ENCODE results near the gene TTYH1.

The TTYH1 gene

DNA sequence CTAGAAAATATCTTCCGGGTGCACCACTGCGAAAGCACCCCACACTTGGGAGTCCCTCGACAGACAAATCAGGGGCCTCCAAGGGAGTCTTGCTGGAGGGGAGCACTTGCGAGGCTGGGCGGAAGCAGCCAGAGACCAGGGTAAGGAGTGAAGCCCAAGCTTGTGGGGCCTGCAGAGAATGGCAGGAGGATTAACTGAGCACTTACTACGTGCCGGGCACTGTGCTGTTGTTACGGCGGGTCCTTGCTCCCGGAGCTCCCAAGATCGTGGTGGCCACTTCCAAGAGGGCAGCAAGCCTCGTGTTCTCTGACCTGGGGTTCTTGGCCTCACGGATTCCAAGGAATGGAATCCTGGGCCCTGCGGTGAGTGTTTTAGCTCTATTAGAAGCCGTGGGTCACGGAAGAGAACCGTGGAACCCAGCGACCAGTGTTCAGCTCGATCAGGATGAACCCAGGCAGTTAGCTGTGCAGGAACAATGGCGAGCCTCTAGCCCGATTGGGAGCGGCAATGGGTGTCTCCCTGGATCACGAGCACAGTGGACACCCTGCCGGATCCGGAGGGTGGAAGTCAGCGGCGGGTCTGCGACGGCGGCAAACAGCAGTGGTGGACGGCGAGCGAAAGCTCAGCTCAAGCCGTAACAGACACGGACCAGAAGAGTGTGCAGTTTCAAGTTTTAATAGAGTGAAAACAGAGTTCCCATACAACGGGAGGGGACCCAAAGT is 9.6 kb downstream of the TTYH1 start:
- peak; percentile 17 for DNase-seq

DNA sequence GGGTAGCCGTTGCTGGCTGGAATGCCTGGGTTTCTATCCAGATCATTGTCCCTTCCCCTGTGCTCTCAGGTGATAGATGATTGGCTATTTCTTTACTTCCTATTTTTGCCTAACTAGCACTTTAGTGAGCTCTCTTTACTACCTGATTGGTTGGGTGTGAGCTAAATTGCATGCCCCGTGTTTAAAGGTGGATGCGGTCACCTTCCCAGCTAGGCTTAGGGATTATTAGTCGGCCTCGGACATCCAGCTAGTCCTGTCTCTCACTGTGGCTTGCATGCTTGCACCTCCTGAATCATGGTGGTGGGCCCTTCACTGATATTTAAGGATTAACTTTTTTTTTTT is 10.1 kb downstream of the TTYH1 start:
- DNase-seq: no peak

DNA sequence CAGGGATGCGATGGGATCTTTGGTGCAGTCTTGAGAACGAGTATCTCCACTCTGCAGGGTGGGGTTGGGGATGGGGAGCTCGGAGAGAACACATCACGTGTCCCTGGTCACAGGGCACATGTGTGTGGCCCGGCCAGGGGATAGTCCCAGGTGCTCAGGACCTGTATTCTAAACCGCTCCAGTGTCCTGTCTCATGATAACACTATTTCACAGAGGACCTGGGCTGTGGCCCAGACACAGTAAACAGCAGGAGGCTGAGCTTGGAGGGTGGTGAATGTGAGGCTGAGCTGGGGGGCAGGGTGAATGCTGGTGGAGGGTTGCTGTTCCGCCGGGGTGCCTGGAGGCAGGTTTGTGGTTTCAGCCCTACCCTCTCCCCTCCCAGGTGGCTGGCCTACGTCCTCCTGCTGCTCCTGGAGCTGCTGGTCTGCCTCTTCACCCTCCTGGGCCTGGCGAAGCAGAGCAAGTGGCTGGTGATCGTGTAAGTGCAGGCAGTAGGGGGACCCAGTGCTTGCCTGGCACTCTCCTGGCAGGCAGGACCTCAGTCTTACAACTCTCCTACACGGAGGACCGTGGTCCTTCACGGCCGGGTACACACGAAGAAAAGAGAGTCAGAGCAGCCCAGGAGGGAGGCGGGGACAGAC is 11.1 kb downstream of the TTYH1 start:
- DNase-seq: peak; percentile 34

DNA sequence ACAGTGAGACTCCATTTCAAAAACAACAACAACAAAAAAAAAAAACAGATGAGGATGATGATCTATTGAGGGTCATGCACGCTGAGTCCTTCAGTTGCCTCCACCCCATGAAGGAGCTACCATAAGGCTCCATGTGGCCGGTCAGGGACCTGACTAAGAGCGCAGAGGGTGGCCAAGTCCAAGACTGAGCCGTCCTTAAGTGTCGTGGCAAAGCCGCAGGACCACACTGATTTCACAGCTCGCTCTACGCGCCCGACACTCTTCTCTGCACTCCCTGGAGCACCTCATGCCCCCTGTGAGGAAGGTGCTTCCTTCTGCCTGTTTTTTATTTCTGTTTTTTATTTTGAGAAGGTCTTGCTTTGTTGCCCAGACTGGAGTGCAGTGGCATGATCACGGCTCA is 12.3 kb downstream of the TTYH1 start:
- DNase-seq: peak; percentile 40

DNA sequence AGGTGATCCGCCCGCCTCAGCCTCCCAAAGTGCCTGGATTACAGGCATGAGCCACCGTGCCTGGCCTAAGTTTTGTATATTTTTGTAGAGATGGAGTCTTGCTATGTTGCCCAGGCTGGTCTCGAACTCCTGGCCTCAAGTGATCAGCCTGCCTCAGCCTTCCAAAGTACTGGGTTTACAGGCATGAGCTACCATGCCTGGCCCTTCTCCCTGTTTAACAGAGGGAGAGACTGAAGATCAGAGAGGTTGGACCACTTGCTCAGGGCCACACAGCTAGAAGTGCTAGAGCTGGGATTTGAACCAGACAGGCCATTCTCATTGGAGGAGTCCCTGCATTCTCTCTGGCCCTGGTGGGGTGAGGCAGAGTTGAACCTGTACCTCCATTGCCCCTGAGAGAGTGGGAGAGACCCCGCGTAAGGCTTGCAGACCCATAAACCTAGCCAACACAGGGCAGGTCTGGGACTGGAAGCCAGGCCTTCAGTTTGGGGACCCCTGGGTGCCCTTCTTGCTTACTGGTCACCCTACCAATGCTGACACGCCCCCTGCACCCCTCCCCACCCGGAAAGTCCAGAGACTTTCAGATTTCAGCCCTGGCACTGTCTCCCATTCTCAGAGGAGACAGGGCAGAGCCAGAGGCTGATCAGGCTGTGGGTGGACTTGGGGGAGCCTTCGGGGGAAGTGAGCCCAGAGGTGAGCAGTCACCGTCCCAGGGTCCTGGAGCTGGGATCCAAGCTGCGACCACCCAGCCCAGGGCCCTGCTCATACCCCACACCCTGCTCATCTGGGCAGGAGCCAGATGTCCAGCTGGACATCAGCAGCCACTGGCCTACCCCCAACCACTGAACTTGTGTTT is 13.3 kb downstream of the TTYH1 start:
- peak; percentile 43 for DNase-seq

DNA sequence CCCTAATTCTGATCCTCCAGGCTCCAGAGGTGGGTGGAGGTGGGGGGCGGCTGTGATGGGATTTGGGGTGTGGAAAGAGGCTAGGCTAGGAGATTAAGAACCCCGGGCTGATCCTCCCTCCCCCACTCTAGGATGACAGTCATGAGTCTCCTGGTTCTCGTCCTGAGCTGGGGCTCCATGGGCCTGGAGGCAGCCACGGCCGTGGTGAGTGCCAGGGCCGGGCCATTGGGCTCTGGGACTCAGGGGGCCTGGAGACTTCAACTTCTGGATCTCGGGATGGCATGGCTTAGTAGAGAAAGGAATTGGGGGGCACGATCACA is 13.9 kb downstream of the TTYH1 start:
- peak; percentile 42 for DNase-seq

DNA sequence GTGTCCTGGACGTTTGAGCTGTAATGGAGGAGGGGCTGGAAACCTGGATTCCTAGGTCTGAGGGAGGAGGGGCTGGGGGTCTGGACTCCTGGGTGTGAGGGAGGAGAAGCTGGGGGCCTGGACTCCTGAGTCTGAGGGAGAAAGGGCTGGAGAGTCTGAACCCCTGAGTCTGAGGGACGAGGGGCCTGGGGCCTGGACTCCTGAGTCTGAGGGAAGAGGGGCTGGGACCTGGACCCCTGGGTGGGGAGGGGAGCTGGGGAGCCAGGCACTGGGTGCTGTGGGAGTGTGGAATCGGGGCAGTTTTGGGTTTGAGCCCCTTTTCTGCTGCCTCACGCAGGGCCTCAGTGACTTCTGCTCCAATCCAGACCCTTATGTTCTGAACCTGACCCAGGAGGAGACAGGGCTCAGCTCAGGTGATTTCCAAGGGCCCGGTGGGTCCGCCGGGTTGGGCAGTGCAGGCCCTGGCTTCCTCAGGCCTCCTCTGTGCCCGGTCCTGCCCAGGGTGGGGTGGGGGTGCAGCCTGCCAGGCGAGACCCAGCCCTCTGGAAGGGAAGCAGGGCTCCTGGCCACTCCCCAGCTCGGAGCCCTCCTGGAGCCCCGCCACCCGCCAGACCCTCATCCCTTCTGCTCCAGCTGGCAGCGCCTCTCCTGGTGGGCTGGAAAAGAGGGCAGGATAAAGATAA is 14.4 kb downstream of the TTYH1 start:
- peak; percentile 44 for DNase-seq

DNA sequence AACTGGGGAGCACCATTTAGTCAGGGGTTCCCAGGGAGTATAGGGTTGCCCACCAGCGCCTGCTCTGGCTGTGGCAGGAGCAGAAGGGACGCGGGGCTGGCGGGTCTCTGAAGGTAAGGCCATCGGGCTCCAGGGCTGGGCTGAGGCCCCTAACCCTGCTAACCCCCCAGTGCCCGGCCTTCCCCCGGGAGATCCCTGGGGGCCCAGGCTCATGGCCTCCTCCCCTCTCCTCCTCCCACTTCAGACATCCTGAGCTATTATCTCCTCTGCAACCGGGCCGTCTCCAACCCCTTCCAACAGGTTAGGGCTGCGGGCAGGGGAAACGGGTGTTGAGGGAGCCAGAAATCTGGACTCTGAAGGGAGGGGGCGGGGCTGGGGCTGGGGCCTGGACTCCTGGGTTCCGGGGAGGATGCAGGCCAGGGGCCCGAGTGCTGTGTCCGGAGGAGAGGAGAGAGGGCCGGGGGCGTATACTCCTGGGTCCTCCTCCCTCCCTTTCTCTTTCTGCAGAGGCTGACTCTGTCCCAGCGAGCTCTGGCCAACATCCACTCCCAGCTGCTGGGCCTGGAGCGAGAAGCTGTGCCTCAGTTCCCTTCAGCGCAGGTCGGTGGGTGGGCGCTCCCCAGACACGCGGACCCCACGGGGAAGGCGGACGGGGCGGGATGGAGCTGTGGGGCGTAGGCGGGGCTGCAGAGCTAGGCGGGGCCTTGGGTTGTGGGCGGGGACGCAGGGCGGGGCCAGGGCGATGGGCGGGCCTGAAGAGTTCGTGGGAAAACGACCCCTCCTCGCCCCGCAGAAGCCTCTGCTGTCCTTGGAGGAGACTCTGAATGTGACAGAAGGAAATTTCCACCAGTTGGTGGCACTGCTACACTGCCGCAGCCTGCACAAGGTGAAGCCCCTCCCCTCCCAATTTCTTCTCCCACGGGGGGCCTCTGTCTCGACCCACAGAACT is 15.3 kb downstream of the TTYH1 start:
- peak; percentile 74 for DNase-seq

DNA sequence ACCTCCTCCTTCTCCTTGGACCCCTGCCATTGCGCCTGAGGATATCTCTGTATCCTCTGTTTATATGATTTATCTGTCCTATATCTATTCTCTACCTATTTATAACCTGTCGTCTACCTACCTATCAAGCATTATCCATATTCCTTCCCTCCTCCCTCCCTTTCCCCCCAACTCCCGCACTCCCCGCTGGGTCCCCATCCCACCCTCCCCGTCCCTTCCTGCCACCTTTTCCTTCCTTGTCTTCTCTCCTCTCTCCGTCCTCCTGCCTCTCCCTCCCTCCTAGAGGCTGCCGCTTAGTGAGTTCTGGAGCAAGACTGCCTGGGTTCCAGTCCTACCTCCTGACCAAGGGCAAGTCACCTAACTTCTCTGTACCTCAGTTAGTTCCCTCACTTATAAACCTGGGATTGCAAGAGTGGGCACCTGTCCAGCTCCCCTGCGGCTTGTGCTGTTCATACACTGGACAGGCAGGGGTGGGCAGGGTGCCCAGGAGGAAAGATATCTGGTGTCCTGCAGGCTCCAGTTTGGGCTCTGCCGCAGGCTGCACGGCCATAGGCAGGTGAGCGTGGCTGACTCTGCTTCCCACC is 16.1 kb downstream of the TTYH1 start:
- DNase-seq: peak; percentile 48

DNA sequence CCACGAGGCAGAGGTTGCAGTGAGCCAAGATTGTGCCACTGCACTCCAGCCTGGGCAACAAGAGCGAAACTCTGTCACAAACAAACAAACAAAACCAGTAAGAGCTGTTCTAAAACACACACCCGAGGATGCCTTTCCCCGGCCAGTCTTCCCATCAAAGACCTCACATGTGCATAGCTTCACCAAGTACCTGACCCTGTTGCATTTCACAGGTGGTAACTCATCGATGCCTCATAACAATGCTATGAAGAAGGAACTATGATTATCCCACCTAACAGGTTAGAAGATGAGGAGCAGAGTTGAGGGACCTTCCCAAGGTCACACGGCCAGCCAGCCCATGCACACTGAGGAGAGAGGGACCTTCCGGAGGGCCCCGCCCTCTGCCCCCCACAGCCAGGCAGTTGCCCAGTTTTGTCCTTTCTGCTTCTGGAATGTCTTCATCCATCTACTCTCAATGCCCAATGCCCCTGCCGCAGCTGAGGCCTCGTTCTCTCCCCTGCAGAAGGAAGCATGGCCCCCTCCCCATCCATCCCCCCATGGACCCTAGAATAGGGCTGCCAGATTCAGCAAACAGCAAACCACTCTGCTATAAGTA is 17.0 kb downstream of the TTYH1 start:
- no peak for DNase-seq

DNA sequence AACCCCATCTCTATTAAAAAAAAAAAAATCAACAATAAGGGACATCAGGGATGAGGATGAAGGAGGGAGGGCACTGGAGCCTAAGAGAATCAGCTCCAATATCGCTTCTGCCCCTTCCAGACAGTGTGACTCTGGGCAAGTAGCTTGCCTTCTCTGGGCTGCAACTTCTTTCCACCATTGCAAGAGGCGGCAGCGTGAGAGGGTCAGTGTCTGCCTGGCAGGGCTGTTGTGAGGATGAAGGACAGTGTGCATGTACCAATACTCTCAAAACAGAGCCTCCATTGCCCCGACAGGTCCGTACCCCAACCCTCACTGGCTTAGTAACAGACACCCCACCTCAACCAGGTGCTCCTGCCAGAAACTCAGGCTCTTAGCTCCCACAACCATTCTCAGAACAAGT is 18.4 kb downstream of the TTYH1 start:
- no peak for DNase-seq

DNA sequence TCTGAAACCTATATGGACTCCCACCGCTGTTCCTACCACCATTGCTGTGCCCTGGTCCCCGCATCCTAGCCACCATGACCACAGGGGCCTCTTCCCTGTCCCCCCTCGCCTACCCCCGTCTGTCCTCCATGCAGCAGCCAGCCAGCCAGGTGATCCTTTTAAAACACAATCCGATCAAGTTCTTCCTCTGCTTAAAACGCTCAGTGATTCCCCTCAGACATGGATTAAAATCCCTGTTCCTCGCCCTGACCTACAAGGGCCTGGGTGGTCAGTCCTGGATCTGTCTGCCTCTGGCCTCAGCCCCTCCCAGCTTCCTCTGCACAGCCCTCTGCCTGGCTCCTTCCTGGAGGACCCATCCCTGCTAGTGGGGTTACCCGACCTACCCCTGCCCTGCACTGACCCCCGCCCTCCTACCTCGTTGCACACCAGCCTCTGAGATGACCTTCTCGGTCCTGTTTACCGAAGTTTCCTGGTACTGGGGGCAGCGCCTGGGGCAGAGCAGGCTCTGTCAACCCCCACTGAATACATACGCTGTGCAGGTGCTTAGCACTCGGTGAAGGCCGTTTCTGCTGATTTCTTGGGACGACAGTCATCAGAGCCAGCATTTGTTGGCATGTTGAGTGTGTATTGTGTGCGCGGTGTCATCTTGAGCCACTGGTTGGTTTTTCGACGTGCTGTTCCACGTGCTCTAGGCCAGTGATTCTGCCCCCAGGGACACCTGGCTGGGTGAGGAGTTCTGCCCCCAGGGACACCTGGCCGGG is 19.0 kb downstream of the TTYH1 start:
- DNase-seq: no peak

DNA sequence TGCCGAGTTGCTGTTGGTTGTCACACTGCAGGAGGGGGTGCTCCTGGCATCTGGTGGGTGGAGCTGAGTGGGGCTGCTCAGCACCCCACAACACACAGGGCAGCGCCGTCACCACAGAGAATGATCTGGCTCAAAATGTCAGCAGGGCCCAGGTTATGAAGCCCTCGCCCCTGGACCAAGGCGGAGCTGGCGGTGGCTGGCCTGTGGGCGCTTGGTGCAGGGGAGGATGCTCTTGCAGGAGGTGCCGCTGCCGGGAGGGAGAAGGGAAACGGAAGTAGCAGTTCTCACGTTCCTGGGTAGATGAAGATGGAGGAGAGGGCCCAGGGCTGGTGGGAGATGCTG is 19.6 kb downstream of the TTYH1 start:
- peak; percentile 40 for DNase-seq

DNA sequence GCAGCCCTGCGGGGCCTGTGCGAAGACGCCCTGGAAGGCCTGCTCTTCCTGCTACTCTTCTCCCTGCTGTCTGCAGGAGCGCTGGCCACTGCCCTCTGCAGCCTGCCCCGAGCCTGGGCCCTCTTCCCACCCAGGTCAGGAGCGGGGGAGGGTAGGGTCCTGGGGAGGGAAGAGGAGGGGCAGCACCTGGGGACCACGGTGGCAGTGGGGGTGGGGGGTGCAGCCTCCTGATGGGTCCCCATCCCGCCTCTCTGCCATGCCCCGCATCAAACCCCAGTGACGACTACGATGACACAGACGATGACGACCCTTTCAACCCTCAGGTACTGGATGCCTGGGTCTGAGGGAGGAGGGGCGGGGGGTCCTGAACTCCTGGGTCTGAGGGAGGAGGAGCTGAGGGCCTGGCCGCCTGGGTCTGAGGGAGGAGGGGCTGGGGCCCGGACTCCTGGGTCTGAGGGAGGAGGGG is 20.3 kb downstream of the TTYH1 start:
- peak; percentile 45 for DNase-seq

DNA sequence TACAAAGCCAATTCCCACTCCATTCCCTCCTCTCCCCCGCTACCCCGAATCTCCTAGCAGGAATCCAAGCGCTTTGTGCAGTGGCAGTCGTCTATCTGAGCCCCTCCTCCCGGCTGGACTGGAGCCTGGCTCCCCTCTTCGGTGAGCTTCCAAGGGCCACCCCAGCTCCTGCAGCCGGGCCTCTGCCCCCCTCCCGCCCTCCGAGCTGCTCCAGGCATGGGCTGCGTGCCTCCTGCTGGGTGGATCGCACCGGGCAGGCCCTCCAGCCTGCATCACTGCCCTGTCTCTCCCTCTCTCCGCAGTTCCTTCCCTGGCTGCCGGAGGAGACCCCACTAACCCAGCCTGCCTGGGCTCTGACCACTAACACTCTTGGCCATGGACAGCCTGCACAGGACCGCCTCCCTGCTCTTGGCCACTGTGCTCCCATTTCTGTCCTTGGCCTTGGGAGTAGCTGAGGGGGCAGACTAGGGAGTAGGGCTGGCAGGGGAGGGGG is 20.8 kb downstream of the TTYH1 start:
- peak; percentile 50 for DNase-seq

DNA sequence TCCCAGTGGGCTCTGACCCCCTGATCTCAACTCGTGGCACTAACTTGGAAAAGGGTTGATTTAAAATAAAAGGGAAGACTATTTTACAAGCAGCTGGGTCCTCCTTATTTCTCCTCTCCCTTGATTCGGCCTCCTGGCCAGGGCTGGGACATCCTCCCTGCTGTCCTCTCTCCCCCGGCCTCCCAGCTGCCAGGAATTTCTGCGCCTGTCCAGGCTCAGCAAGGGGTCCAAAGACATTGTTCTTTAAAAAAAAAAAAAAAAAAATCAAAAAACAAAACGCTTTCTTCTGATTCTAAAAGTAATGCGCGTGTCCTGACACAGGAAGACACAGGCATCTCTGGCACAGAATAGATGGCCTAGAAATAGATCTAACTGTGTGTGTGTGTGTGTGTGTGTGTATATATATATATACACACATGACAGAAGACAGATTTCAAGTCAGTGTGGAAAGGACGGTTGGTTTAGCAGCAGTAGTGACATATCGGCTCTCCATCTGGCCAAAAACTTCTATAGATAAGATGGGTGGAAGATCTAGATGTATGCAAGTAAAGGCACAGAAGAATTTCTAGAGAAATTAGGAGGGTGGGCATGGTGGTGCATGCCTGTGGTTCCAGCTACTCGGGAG is 21.5 kb downstream of the TTYH1 start:
- DNase-seq: peak; percentile 38

DNA sequence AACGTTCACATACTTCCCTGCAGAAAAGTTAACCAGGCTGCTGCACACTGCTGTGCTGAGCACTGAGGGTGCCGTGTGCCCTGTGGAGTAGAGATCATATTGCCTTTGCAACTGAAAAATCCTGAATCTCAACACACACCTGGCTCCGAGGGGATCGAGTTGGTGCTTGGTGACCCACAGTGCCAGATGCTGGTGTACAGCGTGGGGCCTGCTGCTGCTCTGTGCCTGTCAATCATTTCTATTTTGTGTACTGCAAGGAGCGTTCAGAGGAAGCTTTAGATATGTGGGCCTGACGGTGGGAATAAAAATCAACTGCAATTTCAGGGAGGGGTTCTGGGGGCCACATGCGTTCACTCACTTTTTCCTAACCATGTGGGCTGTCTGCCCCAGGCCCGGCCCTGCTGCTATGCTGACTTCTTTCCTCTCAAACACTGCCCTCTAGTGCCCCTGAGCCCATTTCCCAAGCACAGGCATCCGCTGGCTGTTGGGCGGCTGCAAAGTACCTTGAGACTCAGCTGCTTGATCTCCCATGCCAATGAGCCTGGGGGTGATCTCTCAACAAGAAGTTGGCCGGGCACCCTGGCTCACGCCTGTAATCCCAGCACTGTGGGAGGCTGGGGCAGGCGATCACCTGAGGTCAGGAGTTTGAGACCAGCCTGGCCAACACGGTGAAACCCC is 24.0 kb downstream of the TTYH1 start:
- DNase-seq: no peak

DNA sequence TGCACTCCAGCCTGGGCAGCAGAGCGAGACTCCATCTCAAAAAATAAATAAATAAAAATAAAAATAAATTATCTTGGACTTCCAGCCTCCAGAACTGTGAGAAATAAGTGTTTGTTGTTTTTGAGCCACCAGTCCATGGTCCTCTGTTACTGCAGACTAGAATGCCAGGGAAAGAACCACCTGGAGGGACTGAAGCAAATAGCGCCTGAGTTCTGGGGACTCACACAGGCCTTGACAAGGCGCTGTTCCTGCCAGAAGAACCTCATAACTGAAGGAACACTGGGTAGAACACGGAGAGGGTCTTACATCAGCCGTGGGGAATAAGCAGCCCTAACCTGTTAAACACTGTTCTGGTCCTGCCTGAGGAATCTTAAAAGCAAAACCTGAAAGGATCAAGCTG is 25.4 kb downstream of the TTYH1 start:
- DNase-seq: no peak

DNA sequence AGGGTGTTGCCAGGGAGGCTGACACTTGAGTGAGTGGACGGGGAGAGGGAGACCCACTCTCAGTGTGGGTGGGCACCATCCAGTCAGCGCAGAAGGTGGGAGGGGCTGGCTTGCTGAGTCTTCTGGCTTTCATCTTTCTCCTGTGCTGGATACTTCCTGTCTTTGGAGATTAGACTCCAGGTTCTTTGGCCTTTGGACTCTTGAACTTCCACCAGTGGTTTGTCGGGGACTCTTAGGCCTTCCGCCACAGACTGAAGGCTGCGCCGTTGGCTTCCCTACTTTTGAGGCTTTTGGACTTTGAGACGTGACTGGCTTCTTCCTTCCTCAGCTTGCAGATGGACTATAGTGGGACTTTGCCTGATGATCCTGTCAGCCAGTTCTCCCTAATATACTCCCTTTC is 29.5 kb downstream of the TTYH1 start:
- no peak for DNase-seq

Data from right forelimb (tissue), 1 donor.